ENCODE data around the gene IMPG2. TPM values are rescaled to one million over a fixed set of nuclear protein-coding genes. Genes with fewer than 3 reads are reported as not detected.

Gene IMPG2
- total and polyA plus RNA-seq, 2 donors (not counting 1 experiment from before 2014, with no cell fraction given): 0.21 to 0.44 TPM

DNA sequence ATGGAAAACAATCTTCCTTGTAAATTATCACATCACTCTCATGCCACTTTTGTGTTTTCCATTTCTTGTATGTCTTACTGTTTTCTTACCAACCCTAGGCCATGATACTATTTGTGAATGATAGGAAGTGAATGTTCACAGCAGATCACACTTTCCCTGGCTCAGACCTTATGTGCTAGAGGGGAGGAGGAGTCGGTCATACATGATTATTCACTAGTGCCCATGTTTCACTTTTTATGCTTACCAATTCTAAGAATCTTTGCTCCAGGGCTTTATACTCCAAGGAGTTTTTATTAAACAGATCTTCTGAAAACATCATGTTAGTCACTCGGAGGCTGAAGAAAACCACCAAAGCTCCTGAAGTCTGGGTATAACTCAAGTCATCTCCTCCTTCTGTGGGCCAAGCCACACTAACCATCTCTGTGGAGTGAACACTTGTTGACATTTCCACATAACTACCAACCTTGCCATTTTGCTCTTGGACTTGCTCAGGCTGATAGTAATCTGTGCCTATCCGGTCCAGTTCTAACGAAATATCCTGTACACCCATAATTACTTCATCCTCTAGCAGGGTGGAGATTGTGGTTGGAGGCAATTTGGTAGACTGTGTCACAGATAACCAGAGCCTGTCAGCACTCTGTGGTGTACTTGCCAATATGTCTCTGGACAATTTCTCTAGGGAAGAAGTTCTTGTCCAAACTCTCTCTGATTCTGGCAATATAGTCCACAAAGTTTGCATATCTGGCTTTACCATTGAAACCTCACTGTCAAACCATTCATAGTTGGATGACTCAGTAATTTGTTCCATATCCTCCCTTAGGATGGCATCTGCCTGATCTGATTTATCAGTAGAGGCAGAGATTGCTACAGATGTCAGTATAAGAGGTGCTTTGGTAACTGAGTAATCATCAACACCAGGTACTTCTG is 76.8 kb downstream of the IMPG2 start:
- H2AFZ ChIP-seq (ENCODE audit: insufficient read depth, low read depth, low read length, poor library complexity, severe bottlenecking): no peak overlapping the region
- no peak overlapping the region for H3K4me2 ChIP-seq (replicated peaks; ENCODE audit: low read depth, low read length, poor library complexity, severe bottlenecking)
- H3K79me2 ChIP-seq (ENCODE audit: control insufficient read depth, insufficient read depth, low read length): no peaks in the 10 kb centered on the region
- H3K4me1 Mint-ChIP-seq: no peaks in the 10 kb centered on the region
- H3K4me3 ChIP-seq (ENCODE audit: control extremely low read depth in 1 of 5, extremely low read depth in 1 of 5, insufficient read depth in 1 of 5, low read depth in 2 of 5, low read length in 4 of 5): no peak overlapping the region
- peaks cover 4% of the 10 kb centered on the region for H3K9me3 Mint-ChIP-seq (ENCODE audit: insufficient read depth)
- no peaks in the 10 kb centered on the region for H3K27me3 Mint-ChIP-seq
- no peak overlapping the region for H3K27ac Mint-ChIP-seq
- POLR2A ChIA-PET: no interaction called here
- TF ChIP-seq, protein P1, sequence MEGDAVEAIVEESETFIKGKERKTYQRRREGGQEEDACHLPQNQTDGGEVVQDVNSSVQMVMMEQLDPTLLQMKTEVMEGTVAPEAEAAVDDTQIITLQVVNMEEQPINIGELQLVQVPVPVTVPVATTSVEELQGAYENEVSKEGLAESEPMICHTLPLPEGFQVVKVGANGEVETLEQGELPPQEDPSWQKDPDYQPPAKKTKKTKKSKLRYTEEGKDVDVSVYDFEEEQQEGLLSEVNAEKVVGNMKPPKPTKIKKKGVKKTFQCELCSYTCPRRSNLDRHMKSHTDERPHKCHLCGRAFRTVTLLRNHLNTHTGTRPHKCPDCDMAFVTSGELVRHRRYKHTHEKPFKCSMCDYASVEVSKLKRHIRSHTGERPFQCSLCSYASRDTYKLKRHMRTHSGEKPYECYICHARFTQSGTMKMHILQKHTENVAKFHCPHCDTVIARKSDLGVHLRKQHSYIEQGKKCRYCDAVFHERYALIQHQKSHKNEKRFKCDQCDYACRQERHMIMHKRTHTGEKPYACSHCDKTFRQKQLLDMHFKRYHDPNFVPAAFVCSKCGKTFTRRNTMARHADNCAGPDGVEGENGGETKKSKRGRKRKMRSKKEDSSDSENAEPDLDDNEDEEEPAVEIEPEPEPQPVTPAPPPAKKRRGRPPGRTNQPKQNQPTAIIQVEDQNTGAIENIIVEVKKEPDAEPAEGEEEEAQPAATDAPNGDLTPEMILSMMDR (IDR thresholded peaks at IDR 0.05): no peak
- no peak for TF ChIP-seq EZH2 (IDR thresholded peaks at IDR 0.05; ENCODE audit: borderline replicate concordance, insufficient read depth, low read depth, low read length, poor library complexity, severe bottlenecking)
- DNase-seq (no peak), ATAC-seq (ENCODE audit: low read depth) (no peak)
- no peaks in the 10 kb centered on the region for H3K4me1 ChIP-seq (ENCODE audit: control insufficient read depth in 2 of 2, insufficient read depth in 2 of 2, low read length in 2 of 2)
- H3K27ac ChIP-seq (ENCODE audit: low read length in 2 of 2): no peak overlapping the region
- 100% methylated on average over 1 of the region's 4 CpGs for WGBS (ENCODE audit: insufficient coverage)
- no peaks in the 10 kb centered on the region for H4K20me1 ChIP-seq (ENCODE audit: control insufficient read depth, insufficient read depth, low read length, poor library complexity, severe bottlenecking)
- no peak overlapping the region for H3K9ac ChIP-seq (ENCODE audit: low read length)
- no peaks in the 10 kb centered on the region for H3K36me3 ChIP-seq (replicated peaks in 1 of 2; ENCODE audit: control extremely low read depth in 1 of 2, control insufficient read depth in 1 of 2, extremely low read depth in 1 of 2, insufficient read depth in 2 of 2, low read length in 1 of 2)
- CTCF ChIA-PET: no interaction called here
- intact Hi-C loops (cut with micrococcal nuclease): no loop called here
- H3K9me3 ChIP-seq (ENCODE audit: control extremely low read depth in 1 of 3, control insufficient read depth in 2 of 3, insufficient read depth in 1 of 3, low read length in 2 of 3): peaks cover 0 to 2% (median 0%) of the 10 kb centered on the region in 3 donors
- no peaks in the 10 kb centered on the region for H3K27me3 ChIP-seq (replicated peaks in 1 of 4; ENCODE audit: control extremely low read depth in 1 of 4, control insufficient read depth in 3 of 4, insufficient read depth in 4 of 4, low read length in 3 of 4)
- no peak overlapping the region for H3K4me3 Mint-ChIP-seq

DNA sequence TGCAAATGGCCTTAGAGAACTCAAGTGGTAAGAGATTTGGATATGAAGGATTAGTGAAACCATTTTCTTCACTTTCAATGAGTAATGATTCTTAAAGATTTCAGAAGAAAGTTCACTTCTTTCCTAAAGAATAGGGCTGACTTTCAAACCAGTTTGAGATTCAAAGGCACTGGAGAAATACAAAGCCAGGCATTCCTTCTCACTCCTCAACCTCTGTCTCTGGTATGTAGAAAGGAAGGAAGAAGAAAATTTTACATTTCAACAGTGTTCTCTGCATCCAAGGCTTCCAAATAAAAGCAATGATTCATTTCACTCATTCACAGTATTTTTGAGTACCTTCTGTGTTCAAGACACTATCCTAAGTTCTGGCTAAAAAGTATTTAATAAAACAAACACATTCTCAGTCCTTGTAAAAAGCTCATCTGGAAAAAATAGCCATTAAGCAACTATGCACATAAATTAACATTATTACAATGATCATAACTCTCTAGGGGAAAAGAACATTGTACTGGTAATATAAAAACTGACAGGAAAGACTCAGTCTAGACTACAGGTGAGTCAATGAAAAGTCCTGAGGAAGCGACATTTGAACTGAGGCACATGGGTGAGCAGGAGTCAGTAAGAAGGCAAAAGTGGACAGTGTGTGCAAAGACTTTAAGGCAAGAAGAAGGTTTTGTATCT is 79.5 kb downstream of the IMPG2 start:
- Histone ChIP-seq H4K20me1 (ENCODE audit: control insufficient read depth, insufficient read depth, low read length, poor library complexity, severe bottlenecking) (no peaks in the 10 kb centered on the region), H3K4me2 (replicated peaks; ENCODE audit: low read depth, low read length, poor library complexity, severe bottlenecking) (no peak overlapping the region), H3K79me2 (ENCODE audit: control insufficient read depth, insufficient read depth, low read length) (no peaks in the 10 kb centered on the region), H3K9ac (ENCODE audit: low read length) (no peak overlapping the region), H3K4me1 (ENCODE audit: control insufficient read depth in 2 of 2, insufficient read depth in 2 of 2, low read length in 2 of 2) (no peaks in the 10 kb centered on the region), H3K27ac (ENCODE audit: low read length in 2 of 2) (no peak overlapping the region), H2AFZ (ENCODE audit: insufficient read depth, low read depth, low read length, poor library complexity, severe bottlenecking) (no peak overlapping the region), H3K27me3 (replicated peaks in 1 of 4; ENCODE audit: control extremely low read depth in 1 of 4, control insufficient read depth in 3 of 4, insufficient read depth in 4 of 4, low read length in 3 of 4) (no peaks in the 10 kb centered on the region), H3K9me3 (ENCODE audit: control extremely low read depth in 1 of 3, control insufficient read depth in 2 of 3, insufficient read depth in 1 of 3, low read length in 2 of 3) (peaks cover 0 to 5% (median 0%) of the 10 kb centered on the region in 3 donors), H3K36me3 (replicated peaks in 1 of 2; ENCODE audit: control extremely low read depth in 1 of 2, control insufficient read depth in 1 of 2, extremely low read depth in 1 of 2, insufficient read depth in 2 of 2, low read length in 1 of 2) (no peaks in the 10 kb centered on the region), H3K4me3 (ENCODE audit: control extremely low read depth in 1 of 5, extremely low read depth in 1 of 5, insufficient read depth in 1 of 5, low read depth in 2 of 5, low read length in 4 of 5) (no peak overlapping the region)
- H3K27me3 Mint-ChIP-seq: no peaks in the 10 kb centered on the region
- ChIA-PET POLR2A (no interaction called here), CTCF (no interaction called here)
- H3K4me3 Mint-ChIP-seq: no peak overlapping the region
- no peak for TF ChIP-seq EZH2 (IDR thresholded peaks at IDR 0.05; ENCODE audit: borderline replicate concordance, insufficient read depth, low read depth, low read length, poor library complexity, severe bottlenecking)
- TF ChIP-seq, protein P1 (IDR thresholded peaks at IDR 0.05): no peak
- no peaks in the 10 kb centered on the region for H3K4me1 Mint-ChIP-seq
- no peak overlapping the region for H3K27ac Mint-ChIP-seq
- ATAC-seq (ENCODE audit: low read depth) (no peak), DNase-seq (no peak)
- 100% methylated on average over 1 of the region's 1 CpG for WGBS (ENCODE audit: insufficient coverage)
- intact Hi-C loops (cut with micrococcal nuclease): no loop called here
- no peaks in the 10 kb centered on the region for H3K9me3 Mint-ChIP-seq (ENCODE audit: insufficient read depth)
